ENCODE results near the gene SELENOO. TPM values are rescaled to one million over a fixed set of nuclear protein-coding genes. Genes with fewer than 3 reads are reported as not detected.

SELENOO gene
- total and polyA plus RNA-seq, 9 donors, result 0.40 to 31.1 (median 23.0) TPM

DNA sequence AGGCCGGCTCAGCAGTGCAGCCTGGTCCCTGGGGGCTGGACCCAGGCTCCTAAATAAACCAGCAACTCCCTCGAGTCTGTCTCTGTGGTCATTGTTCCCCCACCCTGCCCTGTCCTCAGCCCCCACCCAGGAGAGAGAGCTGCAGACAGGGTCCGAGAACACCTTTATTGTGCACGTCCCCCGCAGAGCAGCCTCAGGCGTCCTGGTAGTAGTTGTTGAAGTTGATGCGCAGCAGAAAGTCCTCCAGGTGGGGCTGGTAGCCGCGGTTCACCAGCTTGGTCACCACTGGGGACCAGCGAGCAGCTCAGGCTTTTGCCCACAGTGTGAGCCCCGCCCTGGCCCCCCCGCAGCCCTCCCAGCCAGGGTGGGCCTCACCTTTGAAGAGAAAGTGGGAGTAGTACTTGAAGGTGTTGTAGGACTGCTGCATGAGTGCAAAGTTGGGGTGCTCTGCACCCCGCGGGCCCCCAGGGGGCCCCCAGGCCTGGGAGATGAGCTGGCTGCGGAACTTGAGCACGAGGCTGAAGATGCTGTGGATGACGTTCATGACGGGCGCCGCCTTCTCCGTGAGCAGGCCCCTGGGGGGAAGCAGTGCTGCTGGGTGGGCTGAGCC, 16.8 kb downstream of the SELENOO start:
- H3K27me3 ChIP-seq, result no peaks in the 10 kb centered on the region
- no peak for DNase-seq
- intact Hi-C loops (cut with DNase I), result loop anchor here in 1 of 4 donors (5.0 kb wide), 1 partner anchor 70 kb away; no protein-coding TSS in a partner anchor
- TF ChIP-seq, protein P1, sequence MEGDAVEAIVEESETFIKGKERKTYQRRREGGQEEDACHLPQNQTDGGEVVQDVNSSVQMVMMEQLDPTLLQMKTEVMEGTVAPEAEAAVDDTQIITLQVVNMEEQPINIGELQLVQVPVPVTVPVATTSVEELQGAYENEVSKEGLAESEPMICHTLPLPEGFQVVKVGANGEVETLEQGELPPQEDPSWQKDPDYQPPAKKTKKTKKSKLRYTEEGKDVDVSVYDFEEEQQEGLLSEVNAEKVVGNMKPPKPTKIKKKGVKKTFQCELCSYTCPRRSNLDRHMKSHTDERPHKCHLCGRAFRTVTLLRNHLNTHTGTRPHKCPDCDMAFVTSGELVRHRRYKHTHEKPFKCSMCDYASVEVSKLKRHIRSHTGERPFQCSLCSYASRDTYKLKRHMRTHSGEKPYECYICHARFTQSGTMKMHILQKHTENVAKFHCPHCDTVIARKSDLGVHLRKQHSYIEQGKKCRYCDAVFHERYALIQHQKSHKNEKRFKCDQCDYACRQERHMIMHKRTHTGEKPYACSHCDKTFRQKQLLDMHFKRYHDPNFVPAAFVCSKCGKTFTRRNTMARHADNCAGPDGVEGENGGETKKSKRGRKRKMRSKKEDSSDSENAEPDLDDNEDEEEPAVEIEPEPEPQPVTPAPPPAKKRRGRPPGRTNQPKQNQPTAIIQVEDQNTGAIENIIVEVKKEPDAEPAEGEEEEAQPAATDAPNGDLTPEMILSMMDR (IDR thresholded peaks at IDR 0.05), result no peak
- no peak for TF ChIP-seq EP300 (IDR thresholded peaks at IDR 0.05)
- no peak for TF ChIP-seq POLR2A (IDR thresholded peaks at IDR 0.05)
- no peak overlapping the region for H3K27ac ChIP-seq
- no peaks in the 10 kb centered on the region for H3K36me3 ChIP-seq
- no peak overlapping the region for H3K4me3 ChIP-seq
- H3K4me1 ChIP-seq (ENCODE audit: insufficient read depth), result peaks cover 4% of the 10 kb centered on the region
- WGBS, 3 donors, result 81 to 88% (median 82%) methylated on average over 21 of the region's 21 CpGs
- H3K9me3 ChIP-seq, result no peaks in the 10 kb centered on the region

DNA sequence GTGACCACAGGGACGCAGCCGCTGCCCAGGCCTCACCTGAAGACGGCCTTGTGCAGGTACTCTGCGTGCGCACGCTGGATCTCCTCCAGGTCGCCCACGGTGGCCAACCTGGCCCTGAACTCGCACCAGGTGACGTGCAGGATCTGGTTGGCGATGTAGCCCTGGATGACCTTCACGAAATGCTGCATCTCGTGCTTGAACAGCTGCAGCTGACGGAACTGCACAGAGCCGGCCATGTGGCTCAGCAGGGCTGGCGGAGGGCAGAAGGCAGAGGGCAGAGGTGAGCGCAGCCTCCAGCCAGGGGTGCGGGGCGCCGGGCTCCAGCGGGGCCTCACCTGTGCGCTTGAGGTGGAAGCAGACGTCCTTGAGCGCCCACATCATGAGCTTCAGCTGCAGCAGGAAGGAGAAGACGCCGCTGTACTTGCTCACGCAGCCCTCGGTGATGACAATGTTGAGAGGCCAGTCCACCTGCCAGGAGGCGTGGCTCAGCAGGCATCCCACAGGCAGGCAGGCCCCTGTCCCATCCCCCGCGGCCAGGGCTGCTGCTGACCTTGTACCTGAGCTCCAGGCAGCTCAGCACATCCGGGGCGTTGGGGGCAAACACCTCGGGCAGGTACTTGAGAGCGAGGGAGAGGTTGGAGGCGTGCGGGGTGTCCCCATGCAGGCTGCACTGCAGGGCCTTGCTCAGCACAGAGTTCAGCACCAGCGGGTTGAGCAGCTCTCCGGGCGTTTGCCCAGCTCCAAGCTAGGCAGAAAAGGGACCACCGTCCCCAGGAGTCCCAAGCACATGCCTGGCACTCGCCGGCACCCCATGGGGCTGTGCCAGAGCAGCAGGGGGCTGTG, 17.6 kb downstream of the SELENOO start:
- intact Hi-C loops (cut with DNase I), result loop anchor here in 1 of 4 donors (5.0 kb wide), 1 partner anchor 71 kb away; no protein-coding TSS in a partner anchor
- 81 to 88% (median 82%) methylated on average over 40 to 43 of the region's 43 CpGs for WGBS, 3 donors
- Histone ChIP-seq H3K36me3 (no peaks in the 10 kb centered on the region), H3K4me3 (no peak overlapping the region), H3K27me3 (no peaks in the 10 kb centered on the region), H3K9me3 (no peaks in the 10 kb centered on the region), H3K4me1 (ENCODE audit: insufficient read depth) (peaks cover 4% of the 10 kb centered on the region), H3K27ac (no peak overlapping the region)
- DNase-seq, result peak in 1 of 5 donors; percentile 51
- TF ChIP-seq POLR2A (IDR thresholded peaks at IDR 0.05) (no peak), EP300 (IDR thresholded peaks at IDR 0.05) (no peak)
- TF ChIP-seq, protein P1 (IDR thresholded peaks at IDR 0.05), result no peak

DNA sequence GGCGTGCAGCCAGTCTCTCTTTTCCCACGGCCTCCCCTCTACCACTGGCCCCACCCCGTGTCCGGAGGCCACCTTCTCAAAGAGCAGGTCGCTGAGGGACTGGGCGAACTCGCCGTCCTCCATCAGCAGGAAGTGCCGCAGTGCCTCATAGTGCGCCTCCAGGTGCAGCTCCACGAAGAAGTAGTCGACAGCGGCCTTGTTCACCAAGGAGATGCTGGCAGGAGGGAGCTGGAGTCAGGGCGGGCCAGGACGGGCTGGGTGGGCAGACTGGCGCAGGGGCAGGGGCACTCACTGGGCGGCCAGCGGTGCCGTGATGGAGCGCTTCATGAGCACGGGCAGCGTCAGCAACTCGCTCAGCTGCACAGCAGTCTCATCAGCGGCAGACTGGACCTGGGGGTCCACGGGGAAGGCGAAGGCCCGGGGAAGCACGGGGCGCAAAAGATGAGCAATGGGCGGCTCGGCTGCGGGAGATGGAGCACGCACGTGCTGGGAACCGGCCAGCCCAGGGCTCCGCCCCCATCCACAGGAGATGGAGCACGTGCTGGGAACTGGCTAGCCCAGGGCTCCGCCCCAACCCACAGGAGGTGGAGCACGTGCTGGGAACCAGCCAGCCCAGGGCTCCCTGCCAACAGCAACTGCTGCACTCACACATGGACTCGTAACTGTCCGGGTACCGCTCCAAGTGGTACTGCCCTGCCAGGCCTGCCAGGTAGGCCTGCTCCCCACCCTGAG, 18.4 kb downstream of the SELENOO start:
- intact Hi-C loops (cut with DNase I), result loop anchor here in 1 of 4 donors (5.0 kb wide), 1 partner anchor 72 kb away; no protein-coding TSS in a partner anchor
- Histone ChIP-seq H3K4me1 (ENCODE audit: insufficient read depth) (peaks cover 4% of the 10 kb centered on the region), H3K9me3 (no peaks in the 10 kb centered on the region), H3K4me3 (no peak overlapping the region), H3K27ac (no peak overlapping the region), H3K27me3 (no peaks in the 10 kb centered on the region), H3K36me3 (no peaks in the 10 kb centered on the region)
- peak; percentile 90 to 98 (median 95) for DNase-seq
- WGBS, 3 donors, result 47 to 62% (median 56%) methylated on average over 42 of the region's 42 CpGs
- TF ChIP-seq POLR2A (IDR thresholded peaks at IDR 0.05) (no peak), EP300 (IDR thresholded peaks at IDR 0.05) (no peak)
- TF ChIP-seq, protein P1 (IDR thresholded peaks at IDR 0.05), result no peak

Measured in ovary (tissue), 9 donors.